ENCODE data around the gene NBAS. TPM values are rescaled to one million over a fixed set of nuclear protein-coding genes. Genes with fewer than 3 reads are reported as not detected.
"Not testable (repeated sequence)": the region's sequence is repeated elsewhere in the genome, so short reads cannot be mapped to it uniquely, and the experiment has no call there.

The NBAS gene
- total and polyA plus RNA-seq, 10 of the 15 experiments (the other 5 are each of a cell fraction or from before 2014, with no cell fraction given) = 4.3 to 32.7 (median 20.8) TPM

GRCh38 chr2:15253247-15253646 lies 307.9 kb downstream of the NBAS start (continued):
- TF ChIP-seq ZBTB40 (IDR thresholded peaks at IDR 0.05; ENCODE audit: borderline replicate concordance) (no peak), NFYB (IDR thresholded peaks at IDR 0.05; ENCODE audit: insufficient read depth, low read depth, low read length) (no peak), BRCA1 (IDR thresholded peaks at IDR 0.05; ENCODE audit: low read depth, low read length) (no peak), MEF2B (IDR thresholded peaks at IDR 0.05; ENCODE audit: partially characterized antibody, poor library complexity, severe bottlenecking) (no peak)

GRCh38 chr2:15251753-15252152 lies 309.4 kb downstream of the NBAS start:
- intact Hi-C loops (cut with micrococcal nuclease; ENCODE audit: unreplicated experiment) = no loop called here
- H3K27me3 ChIP-seq (replicated peaks in 1 of 2; ENCODE audit: control insufficient read depth in 2 of 2, insufficient read depth in 2 of 2, low read length in 1 of 2) = no peaks in the 10 kb centered on the region
- H3K4me2 ChIP-seq (ENCODE audit: control insufficient read depth, insufficient read depth) = no peak overlapping the region
- in situ Hi-C loops (cut with MboI) = no loop called here
- no peak for ATAC-seq
- no peaks in the 10 kb centered on the region for H3K9me3 ChIP-seq (replicated peaks; ENCODE audit: control insufficient read depth, insufficient read depth, low read length)
- WGBS (ENCODE audit: insufficient coverage, insufficient replicate concordance, low lambda C conversion rate, missing lambda C conversion rate) = 98% methylated on average over 3 of the region's 3 CpGs
- TF ChIP-seq CHD4 (IDR thresholded peaks at IDR 0.05) (no peak), LARP7 (IDR thresholded peaks at IDR 0.05) (no peak)
- H3K9ac ChIP-seq (ENCODE audit: control insufficient read depth, insufficient read depth, low read length) = no peak overlapping the region
- FAIRE-seq = no peak
- H3K79me2 ChIP-seq (ENCODE audit: control insufficient read depth, insufficient read depth, low read length) = no peaks in the 10 kb centered on the region
- H2AFZ ChIP-seq (ENCODE audit: control insufficient read depth, low read depth, low read length) = no peak overlapping the region
- SMC1A ChIA-PET (ENCODE audit: uncharacterized antibody, unreplicated experiment) = no interaction called here
- CTCF ChIA-PET = no interaction called here
- H3K4me3 ChIP-seq = no peak overlapping the region
- H3K36me3 ChIP-seq (ENCODE audit: control insufficient read depth in 2 of 2, insufficient read depth in 2 of 2, low read length in 1 of 2) = no peaks in the 10 kb centered on the region
- no peak overlapping the region for H3K27ac ChIP-seq (ENCODE audit: control insufficient read depth, insufficient read depth)
- RAD21 ChIA-PET (ENCODE audit: unreplicated experiment) = no interaction called here
- no TSS peak for BruUV-seq (replicated peaks)
- no peaks in the 10 kb centered on the region for H3K4me1 ChIP-seq (ENCODE audit: control insufficient read depth, insufficient read depth, low read length)
- no peaks in the 10 kb centered on the region for H4K20me1 ChIP-seq (ENCODE audit: control insufficient read depth, insufficient read depth)
- POLR2A ChIA-PET = no interaction called here
- no peak for DNase-seq (ENCODE audit: low read depth, low spot score)

GRCh38 chr2:15250946-15251345 lies 310.2 kb downstream of the NBAS start:
- H3K9me3 ChIP-seq (replicated peaks; ENCODE audit: control insufficient read depth, insufficient read depth, low read length); H3K79me2 ChIP-seq (ENCODE audit: control insufficient read depth, insufficient read depth, low read length); H2AFZ ChIP-seq (ENCODE audit: control insufficient read depth, low read depth, low read length); CTCF ChIA-PET; intact Hi-C loops (cut with micrococcal nuclease; ENCODE audit: unreplicated experiment); H3K4me3 ChIP-seq; H3K36me3 ChIP-seq (ENCODE audit: control insufficient read depth in 2 of 2, insufficient read depth in 2 of 2, low read length in 1 of 2); H3K27me3 ChIP-seq (replicated peaks in 1 of 2; ENCODE audit: control insufficient read depth in 2 of 2, insufficient read depth in 2 of 2, low read length in 1 of 2); SMC1A ChIA-PET (ENCODE audit: uncharacterized antibody, unreplicated experiment); BruUV-seq (replicated peaks); DNase-seq (ENCODE audit: low read depth, low spot score); FAIRE-seq; H3K9ac ChIP-seq (ENCODE audit: control insufficient read depth, insufficient read depth, low read length); H3K27ac ChIP-seq (ENCODE audit: control insufficient read depth, insufficient read depth); ATAC-seq; H3K4me2 ChIP-seq (ENCODE audit: control insufficient read depth, insufficient read depth); RAD21 ChIA-PET (ENCODE audit: unreplicated experiment); in situ Hi-C loops (cut with MboI); H4K20me1 ChIP-seq (ENCODE audit: control insufficient read depth, insufficient read depth); H3K4me1 ChIP-seq (ENCODE audit: control insufficient read depth, insufficient read depth, low read length); POLR2A ChIA-PET: not testable (repeated sequence)
- 87% methylated on average over 3 of the region's 3 CpGs for WGBS (ENCODE audit: insufficient coverage, insufficient replicate concordance, low lambda C conversion rate, missing lambda C conversion rate)

Data from GM12878 (cell line).